Stomach (tissue), 4 donors: ENCODE results near the gene GLYAT.

Experiments
- CTCF ChIP-seq, 7 experiments: fragments of 450-650 bp in 4 of 7; fragments of 200-600 bp in 3 of 7; sonication (generic) in 3 of 7; IDR thresholded peaks; one replicate each; pipeline ENCODE4 v1.5.1; 2016 to 2019; ENCODE audit warnings: antibody characterized with exemption in 7 of 7, control low read depth in 2 of 7, mild to moderate bottlenecking in 1 of 7
- EP300 ChIP-seq: sonication (generic); formaldehyde crosslinking; IDR thresholded peaks from one replicate; pipeline ENCODE4 v1.6.1; 2017; ENCODE audit warnings: antibody characterized with exemption

GRCh38 chr11:58726737-58727414 lies 4.9 kb downstream of the GLYAT start:
- no peak for TF ChIP-seq CTCF (IDR thresholded peaks at IDR 0.05)
- TF ChIP-seq EP300: no peak
